ENCODE results near the gene TMEM121B.
"Not testable (repeated sequence)": the region's sequence is repeated elsewhere in the genome, so short reads cannot be mapped to it uniquely, and the experiment has no call there.

Gene TMEM121B

DNA sequence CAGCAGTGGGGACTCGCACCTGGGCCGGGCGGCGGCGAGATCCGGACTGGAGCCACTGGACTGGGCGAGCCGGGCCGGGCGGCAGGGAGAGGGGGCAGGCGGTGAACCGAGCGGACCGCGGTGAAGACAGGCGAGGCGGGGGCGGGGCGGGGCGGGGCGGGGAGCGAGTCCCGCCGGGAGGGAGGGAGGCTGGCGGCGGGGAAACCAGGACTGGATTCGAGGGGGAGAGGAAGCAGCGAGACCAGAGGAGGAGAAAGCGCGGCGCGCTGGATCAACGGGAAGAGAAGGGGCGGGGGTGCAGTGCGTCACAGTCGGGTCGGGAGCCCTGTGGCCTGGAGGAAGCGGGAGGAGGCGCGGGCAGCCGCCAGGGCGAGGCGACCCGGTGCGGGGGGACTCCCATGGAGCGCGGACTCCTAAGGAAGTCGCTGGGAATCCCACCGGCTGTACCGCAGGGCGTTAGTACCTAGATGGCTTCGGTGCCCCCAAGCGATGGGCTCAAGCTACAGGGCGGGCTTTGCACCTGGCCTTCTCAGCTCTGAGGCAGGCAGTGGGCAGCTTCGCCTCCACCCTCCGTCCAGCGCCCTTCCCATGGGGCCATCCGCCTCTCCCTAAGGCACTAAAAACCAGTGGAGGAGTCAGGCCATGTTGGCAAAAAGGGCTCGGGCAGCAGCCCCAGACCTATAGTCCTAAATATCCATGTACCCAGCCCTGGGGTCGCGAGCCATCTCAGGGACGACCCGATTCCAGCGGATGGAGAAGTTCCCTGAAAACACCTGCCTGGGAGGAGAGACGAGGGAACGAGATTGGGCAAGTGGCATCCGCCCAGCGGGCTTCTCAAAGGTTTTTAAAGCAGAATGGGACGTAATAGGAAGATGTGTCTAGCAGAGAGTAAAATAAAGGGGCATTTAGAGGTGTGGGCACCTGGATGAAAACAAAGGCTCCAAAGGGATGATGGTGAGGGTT, at the start of gene TMEM121B:
TMEM121B (minus strand) TSS at position 128 of the 963 bp plus-strand sequence. CDS start 233 bp downstream, outside the sequence.
- DNase-seq (ENCODE audit: low read depth): no peak

DNA sequence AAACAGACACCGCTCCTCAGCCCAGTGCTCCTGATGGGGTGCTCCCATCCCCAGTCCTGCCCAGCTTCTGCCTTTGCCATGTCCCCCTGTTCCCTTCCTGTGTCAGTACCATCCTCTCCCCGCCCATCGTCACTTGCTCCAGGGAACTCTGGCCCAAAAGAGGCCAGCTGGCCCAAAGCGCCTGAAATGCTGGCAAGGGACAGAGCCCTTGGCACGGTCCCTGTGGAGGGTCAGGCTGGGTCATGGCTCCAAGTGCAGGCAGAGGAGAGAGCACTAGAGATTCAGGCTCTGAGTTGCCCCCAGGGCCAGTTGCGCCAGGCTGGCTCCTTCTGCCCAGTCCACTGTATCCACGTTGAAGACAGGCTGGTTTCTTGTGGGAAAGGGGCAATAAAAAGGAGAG, 46.3 kb upstream of the TMEM121B start:
- no peak for DNase-seq (ENCODE audit: low read depth)

DNA sequence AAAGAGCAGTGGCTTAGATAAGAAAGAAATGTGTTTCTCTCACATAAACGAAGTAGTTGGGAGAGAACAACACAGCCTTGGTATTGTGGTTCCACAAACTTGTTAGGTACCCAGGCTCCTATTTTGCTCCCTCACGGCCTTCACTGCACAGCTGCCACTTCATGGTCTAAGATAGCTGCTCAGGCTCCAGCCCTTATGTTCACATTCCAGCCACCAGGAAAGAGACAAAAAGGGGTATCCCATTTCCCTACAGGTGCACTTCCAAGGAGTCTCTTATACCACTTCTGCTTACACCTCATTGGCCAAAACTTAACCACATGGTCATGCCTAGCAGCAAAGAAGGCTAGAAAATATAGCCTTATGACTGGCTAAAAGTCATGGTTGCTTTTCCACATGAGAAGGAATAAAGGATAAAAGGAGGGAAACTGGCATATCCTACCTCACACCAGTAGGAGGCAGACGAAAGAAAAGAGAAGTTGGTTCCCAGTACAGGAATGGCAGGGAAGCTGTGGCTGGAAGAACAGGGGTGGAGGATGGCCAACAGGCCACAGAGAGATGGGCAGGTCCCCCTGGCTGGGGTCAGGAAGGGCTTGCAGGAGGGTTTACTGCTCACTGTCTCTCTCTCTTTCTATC, 43.3 kb upstream of the TMEM121B start:
- no peak for DNase-seq (ENCODE audit: low read depth)

DNA sequence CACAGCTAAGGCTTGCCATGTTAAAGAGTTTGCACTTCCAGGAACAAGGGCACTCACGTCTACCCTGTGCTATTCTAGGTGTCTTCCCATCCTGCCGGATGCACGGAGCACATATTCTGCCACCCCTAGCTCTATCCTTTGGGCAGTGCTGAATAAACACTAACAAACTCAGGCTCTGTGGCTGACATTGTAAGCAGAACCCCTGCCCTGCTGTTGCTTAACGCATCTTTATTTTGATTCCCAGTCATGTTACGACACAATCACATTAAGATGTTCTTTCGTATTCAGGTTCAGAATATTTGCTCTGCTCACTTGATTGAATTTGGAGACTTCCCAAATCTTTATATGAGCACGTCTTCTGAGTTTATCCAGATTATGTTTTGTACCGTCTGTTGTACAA, 41.6 kb upstream of the TMEM121B start:
- no peak for DNase-seq (ENCODE audit: low read depth)

DNA sequence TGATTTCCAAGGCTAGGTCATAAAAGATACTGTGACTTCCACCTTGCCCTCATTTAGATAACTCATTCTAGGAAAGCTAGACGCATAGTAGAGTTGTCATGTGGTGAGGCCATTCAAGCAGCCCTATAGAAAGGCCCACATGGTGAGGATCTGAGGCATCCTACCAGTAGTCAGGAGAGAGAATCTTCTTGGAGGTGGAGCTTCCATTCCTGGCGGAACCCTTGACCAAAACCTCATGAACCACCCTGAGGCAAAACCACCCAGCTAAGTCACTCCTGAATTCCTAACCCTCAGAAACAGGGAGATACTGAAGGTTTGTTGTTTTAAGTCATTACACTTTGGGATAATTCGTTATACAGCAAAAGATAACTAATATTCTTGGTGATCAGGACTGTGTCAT, 40.8 kb upstream of the TMEM121B start:
- no peak for DNase-seq (ENCODE audit: low read depth)

DNA sequence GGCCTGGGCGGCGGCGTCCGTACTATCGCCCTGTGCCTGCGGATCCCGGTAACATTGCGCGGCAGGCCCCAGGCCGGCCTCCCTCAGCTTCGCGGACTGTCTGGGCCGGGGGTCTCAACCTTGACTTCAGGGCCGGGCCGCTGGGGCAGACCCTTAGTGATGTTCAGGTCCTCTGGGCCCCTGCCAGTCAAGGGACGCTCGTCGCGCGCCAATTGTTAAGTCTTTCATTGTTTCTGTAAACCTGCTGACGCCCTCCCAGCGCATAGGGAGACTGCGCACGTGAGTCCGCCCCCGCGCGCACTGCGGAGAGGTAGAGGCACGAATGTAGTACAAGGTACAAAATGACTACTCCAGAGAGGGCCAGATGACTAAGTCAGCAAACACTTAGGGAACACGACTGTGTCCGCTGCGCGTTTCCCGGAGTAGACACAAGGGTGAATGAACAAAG, 38.4 kb upstream of the TMEM121B start:
- no peak for DNase-seq (ENCODE audit: low read depth)

DNA sequence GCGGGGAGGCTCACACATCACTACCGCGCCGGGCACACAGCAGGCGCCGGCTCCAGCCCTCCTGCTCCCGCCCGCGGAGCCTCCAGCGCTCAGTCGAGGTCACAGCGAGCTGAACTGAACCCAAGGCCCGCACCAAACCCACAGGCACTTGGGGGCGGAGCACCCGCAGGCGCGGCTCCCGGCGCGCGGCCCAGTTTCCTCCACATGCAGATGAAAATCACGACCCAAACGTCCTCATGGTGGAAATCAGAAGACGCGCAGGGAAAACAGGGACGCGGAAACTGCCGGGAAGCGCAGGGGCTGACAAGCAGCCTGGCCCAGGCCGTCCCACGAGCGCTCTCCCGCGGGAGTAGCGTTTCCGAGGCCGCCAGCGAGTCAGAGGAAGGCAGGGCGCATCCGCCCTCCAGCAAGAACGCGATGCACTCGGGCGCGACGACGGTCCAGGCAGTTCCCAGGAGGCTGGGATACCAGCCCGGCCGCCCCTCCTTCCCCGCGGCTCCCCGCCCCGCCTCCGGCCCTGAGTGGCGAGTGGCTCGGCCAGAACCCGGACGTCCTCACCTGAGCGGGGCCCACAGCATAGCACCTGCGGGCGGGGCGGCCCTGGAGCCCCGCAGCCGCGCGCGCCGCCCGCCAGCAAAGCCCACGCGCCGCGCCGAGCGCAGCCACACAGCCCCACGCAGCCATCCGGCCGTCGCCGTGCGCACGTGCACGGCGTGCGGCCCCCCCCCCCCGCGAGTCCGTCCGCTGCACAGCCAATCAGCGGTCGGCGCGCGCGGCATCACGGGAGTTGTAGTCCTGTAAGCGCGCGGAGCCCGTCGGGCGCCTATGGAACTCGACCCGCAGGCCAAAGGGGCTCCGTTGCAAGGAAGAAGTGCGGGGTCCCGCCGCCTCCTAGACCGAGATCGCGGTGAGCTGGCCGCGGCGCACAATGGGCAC, 37.7 kb upstream of the TMEM121B start, which contains the start of gene HDHD5:
HDHD5 (minus strand) TSS at position 710 of the 936 bp plus-strand sequence; CDS start at position 684, 26 bp downstream.
- DNase-seq (ENCODE audit: low read depth): no peak

DNA sequence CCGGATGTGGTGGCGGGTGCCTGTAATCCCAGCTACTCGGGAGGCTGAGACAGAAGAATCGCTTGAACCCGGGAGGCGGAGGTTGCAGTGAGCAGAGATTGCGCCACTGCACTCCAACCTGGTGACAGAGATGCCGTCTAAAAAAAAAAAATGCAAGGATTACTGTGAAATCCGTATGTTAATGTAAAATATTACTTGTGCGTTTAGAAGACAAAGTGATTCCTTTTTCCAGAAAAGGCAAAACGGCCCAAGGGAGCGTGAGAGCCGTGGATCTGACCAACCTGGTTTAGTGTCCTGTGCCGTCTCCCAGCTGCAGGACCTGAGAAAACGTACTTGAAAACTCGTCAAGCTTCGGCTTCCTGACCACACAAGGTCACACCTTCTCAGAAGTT, 37.0 kb upstream of the TMEM121B start:
- DNase-seq (ENCODE audit: low read depth): no peak

DNA sequence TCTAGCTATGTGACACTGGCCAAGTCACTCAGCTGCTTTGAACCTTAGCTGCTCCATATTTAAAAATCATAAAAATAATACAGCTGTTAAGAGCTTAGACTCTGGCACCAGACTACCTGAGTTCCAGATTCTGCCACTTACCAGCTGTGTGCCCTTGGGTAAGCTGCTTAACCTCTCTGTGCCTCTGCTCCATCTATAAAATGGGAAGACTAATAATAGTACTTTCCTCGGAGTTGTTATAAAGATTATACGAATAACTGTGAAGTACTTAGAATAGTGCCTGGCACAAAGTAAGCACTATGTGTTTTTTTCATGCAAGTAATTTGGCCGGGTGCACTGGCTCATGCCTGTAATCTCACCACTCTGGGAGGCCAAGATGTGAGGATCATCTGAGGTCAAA, 36.6 kb upstream of the TMEM121B start:
- DNase-seq (ENCODE audit: low read depth): no peak

DNA sequence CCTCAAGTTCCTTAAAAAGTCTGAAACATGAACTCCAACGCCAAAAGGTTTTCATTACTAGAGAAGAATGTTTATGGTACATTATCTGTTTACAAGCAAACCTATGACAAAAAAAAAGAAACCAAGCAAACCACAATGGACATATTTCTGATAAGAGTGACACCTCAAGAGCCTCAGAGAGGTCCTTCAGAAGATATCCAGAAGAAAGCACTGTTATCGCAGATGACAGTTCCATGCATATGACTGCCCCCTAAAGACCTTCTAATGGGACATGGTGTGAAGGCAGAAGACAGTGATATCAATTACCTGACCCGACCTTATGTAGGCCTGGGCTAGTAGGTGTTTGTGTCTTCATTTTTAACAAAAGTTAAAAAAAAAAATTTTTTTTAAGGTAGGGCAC, 34.8 kb upstream of the TMEM121B start:
- no peak for DNase-seq (ENCODE audit: low read depth)

DNA sequence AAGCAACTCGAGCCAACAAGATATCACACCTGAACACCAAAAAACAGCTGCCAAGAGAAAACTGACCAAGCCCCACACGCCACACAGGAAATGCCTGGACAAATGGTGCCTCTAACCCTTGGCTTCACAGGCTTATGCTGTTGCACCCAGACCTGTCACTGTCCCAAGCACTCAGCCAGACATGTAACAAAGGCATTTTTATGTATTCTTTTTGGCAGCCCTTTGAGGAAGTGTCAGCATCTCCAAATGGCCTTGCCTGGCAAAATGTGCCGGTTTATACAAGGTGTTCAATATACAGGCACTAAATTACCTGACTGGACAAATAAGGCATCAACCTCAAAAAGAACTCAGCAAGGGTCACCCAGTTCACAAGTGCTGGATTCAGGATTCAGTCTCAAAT, 31.8 kb upstream of the TMEM121B start:
- DNase-seq (ENCODE audit: low read depth): no peak

DNA sequence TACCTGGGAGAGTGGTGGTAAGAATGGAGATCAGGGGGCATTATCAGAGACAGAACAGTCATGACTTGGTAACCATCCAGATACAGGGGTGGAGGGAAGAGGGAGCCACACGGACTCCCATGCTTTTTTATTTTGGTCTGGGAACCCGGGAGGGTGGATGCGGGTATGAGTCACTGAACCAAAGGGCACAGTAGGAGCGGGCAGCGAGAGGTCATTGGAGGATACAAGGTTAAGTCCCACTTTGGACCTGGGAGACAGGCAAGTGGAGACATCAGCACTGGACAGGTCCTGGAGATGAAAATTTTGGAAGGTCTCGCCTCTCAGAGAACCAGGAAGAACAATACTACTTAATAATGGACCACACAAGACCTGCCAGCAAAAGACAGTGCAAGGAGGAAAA, 31.2 kb upstream of the TMEM121B start:
- DNase-seq (ENCODE audit: low read depth): no peak

DNA sequence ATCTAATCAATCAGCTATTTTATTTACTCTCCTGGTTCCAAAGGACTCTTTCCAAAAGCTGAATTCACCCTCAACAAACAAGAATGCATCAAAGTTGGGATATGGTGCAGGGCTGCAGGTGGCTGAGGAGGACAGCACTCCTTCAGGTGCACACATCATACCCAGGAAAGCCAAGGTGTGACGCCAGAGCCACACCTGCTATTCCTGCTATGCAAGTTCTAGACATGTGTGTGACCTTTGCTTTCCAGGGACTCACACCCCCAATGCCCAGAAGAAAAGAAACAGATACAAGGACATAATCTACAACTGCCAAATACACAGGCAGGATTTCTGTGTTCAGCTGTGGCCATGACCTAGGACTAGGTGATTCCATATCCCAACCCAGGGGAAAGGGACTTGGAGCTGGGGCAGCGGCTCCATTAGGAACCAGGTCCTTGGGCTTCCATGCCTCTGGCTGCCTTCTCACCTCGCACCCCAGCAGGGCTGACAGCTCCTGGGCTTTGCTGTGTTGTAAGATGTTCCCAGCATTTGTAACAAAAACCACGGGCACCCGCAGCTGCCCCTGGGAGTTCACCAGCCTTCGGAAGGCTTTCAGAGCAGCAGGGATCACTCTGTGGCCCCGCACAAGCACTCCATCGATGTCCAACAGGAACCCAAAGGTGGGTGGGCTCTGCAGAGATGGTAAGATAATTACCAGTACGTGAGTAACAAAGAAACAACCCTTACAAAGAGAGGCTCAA, 28.1 kb upstream of the TMEM121B start:
- no peak for DNase-seq (ENCODE audit: low read depth)

DNA sequence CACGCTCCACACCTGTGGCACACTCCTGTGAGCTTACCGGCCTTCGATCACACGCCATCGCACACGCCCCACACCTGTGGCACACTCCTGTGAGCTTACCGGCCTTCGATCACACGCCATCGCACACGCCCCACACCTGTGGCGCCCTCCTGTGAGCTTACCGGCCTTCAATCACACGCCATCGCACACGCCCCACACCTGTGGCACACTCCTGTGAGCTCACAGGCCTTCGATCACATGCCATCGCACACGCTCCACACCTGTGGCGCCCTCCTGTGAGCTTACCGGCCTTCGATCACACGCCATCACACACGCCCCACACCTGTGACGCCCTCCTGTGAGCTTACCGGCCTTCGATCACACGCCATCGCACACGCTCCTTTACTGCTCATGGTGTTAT, 26.3 kb upstream of the TMEM121B start:
- DNase-seq (ENCODE audit: low read depth): not testable (repeated sequence)

DNA sequence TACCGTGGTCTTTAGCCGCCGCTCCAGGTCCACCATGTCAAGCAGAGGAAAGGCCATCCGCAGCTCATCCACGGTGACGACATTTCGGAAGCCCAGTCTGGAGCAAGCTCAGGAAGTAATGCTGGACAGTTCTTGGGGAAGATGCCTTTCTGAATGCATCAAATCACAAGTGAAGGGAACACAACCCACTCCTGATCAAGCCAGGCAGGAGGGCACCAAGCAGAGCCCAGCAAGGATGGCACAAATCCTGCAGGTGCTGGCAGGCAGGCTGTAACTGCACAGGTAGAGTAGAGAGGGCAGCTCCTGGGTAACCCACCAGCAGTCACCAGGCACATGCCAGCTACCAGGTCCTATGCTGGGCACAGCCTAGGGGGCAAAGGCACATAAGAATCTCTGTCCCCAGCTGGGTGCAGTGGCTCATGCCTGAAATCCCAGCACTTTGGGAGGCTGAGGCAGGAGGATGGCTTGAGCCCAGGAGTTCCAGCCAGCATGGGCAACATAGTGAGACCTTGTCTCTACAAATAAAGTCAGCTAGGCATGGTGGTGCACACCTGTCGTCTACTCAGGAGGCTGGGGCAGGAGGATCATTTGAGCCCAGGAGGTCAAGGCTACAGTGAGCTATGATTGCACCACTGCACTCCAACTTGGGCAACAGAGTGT, 24.0 kb upstream of the TMEM121B start:
- no peak for DNase-seq (ENCODE audit: low read depth)

DNA sequence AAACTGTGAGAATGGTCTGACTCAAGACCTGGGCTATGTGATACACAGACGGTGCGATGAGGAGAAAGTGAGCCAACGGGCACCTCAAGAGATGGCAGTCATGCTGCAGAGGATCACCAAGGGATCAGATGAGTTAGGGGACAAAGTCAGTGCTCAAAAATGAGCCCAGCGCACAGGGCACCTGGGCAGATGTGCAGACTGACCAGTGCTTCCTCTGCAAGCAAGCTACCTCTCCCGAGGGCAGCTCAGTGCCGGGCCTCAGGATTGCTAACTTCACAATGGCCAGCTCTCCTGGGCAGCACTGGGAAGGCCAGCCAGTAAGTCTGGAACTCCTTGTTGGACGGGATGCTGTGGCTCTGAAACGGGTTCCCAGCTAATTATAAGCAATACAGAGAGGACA, 22.7 kb upstream of the TMEM121B start:
- DNase-seq (ENCODE audit: low read depth): no peak

DNA sequence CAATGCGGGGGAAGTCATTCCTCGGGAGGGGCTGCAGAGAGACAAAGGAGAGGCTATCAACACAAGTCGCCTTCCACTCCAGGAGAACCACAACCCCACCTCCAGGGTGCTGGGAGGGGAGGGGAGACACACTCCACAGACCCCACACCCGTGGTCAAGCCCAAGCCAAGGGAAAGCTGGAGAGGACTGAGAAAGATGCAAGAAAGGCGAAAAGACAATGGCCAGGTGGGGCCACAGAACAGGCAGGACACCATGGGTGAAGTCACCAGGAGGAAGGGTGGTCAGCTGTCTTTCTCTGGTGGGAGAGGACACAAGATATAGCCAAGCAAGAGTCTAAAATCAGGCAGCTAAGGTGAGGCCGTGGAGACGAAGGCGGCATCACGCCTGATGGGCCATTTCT, 21.9 kb upstream of the TMEM121B start:
- DNase-seq (ENCODE audit: low read depth): no peak

DNA sequence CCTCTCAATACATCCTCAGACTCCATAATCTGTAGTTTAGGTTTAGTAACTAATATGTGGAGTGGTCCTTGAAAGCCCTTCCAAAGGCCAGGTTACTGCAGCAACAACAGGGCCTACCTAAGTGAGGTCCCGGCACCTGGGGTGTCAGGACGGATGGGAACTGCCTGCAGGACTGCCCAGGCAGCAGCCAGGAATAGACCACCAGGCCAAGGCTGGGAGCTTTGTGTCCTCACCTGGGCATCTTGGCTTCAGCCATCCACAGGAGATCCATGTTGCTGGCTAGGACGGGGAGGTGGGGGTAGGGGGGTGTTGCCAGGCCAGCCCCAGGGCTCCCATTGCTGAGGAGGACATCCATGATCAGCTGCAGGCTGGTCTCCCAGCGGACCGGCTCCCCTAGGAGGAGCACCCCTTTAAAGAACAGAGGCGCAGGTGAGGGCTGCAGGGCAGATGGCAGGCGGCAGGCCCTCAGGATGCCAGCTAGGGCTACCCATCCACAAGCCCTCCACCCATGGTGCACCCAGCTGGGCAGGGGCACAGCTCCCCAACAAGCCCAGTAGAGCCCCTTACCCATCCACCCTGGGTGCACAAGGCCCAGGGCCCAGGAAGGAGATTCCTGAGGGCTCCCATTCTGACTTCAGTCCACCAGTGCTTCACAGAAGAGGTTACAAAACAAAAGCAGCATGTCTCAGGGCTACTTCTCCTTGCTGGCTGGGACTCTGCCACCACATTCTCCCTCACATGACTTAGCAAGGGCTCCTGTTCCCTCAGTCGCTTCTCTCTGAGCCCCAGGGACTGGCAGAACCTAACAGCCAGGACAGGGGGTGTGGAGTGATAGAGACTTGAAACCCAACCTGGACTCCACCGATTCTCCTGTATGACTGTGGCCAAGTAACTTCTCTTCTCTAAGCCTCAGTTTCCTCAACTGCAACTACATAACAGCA, 19.9 kb upstream of the TMEM121B start:
- DNase-seq (ENCODE audit: low read depth): no peak

DNA sequence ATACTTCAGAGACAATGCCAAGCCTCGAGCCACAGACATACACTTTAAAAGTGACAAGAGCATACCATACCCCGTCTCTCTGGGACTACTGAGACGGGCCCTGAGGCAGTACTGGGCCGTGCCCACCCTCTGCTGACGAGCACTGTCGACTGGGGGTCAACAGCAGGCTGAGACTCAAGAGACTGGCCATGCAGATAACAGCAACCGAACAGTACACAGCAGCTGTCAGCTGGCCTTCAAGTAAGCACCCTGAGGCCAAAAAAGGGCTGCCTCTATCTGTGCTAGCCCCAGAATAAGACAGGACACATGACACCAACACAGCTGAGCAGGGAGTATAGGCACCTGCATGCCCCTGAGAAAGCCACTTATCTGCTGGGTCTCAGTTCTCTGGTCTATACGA, 18.9 kb upstream of the TMEM121B start:
- DNase-seq (ENCODE audit: low read depth): no peak

DNA sequence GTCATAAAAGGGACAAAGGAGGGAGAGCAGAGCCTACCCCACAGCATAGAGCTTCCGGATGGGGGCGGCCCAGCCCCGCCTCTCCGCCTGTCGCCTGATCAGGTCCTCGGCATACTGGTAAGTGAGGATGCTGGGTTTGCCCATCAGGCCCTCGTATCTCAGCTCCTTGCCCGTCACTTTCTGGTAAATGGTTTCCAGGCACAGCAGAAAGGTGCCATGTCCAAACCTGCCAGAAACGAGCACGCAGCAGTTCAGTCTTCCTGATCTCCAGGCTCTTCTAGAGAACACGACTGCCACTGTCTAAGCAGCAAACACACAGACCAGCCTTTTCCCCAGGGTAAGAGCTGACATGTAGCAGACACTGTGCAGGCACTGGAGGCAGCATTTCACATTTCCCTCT, 17.4 kb upstream of the TMEM121B start:
- DNase-seq (ENCODE audit: low read depth): no peak

Measured in CMK (cell line).